GM21786 (cell line): ENCODE results near the gene SLC43A2.
"Not testable (repeated sequence)": the region's sequence is repeated elsewhere in the genome, so short reads cannot be mapped to it uniquely, and the experiment has no call there.

Experiments used
- ATAC-seq: cut with Tn5 transposase; IDR thresholded peaks from one replicate; pipeline ENCODE4 v1.9.1; 2021; ENCODE audit not compliant: unreplicated experiment

The SLC43A2 gene

GRCh38 chr17:1627982-1628855 lies at the start of gene SLC43A2:
Gene SLC43A2 (minus strand): TSS chr17:1628834. CDS start chr17:1627874, 960 bp downstream.
- ATAC-seq, result peak; percentile 53

DNA sequence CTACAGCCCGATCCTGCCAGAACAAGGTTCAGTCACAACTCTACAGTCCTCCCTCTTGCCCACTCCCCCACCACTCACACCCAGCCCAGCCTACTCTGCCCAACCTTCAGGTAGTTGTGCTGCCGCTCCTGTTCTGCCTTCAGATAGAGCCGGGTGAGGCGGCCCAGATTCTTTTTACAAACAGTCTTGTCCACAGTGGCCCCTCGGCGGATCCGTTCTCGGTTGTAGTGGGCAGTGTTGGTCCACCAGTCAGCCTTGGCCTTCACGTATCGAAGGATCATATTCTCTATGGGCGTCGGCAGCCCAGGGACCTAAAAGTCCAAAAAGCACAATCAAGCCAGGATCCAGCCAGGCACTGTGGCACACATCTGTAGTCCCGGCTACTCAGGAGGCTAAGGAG lies 47.8 kb upstream of the SLC43A2 start:
- no peak for ATAC-seq

- ATAC-seq, result no peak
Measured at GRCh38 chr17:1673041-1673785, 44.6 kb upstream of the SLC43A2 start.

DNA sequence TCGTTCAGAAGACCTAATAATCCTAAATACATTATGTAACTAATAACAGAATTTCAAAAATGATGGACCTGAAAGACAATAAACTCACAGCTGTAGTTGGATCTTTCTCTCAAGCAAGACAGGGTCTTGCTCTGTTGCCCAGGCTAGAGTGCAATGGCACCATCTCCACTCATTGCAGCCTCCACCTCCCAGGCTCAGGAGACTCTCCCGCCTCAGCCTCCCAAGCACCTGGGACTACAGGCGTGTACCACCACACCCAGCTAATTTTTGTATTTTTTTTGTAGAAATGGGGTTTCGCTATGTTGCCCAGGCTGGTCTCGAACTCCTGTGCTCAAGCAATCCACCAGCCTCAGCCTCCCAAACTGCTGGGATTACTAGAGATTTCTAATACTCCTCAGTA lies 35.3 kb upstream of the SLC43A2 start:
- not testable (repeated sequence) for ATAC-seq

DNA sequence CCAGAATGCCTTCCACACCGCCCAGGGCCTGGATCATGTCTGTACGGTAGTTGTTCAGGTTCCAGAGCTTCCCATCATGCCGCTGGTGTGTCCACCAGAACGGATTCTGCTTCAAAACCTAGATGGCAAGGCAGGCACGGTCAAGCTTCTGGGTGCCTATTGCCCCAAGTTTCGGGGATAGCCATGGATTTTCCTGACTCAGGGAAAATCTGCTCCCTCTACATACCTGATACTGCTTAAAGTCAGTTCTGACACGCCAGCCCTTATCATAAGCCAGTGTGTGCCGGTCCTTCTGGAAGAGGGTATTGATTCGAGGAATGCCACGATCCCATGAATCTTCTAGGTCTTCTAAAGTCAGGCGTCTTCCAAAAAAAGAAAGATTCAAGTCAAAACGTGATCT lies 32.4 kb upstream of the SLC43A2 start:
- ATAC-seq, result no peak

DNA sequence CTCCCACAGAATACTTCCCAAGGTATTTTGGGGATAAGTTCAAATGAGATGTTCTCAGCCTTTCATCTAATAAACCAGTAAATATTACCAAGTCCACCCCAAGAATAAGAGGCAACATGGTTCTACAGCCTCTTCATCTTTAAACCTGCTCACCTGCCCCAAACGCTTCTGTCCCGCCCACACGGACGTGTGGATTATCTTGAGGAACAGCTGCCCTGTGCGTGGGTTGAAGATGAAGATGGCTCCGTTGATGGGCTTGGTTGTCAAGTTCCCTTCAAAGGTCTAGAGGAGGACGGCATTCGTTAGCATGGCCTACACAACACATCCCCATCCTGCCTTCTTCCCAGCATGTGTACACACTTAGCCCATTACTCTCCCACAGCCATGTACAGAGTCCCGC lies 29.5 kb upstream of the SLC43A2 start:
- ATAC-seq, result no peak

GRCh38 chr17:1653735-1654134 lies 25.1 kb upstream of the SLC43A2 start:
- no peak for ATAC-seq

DNA sequence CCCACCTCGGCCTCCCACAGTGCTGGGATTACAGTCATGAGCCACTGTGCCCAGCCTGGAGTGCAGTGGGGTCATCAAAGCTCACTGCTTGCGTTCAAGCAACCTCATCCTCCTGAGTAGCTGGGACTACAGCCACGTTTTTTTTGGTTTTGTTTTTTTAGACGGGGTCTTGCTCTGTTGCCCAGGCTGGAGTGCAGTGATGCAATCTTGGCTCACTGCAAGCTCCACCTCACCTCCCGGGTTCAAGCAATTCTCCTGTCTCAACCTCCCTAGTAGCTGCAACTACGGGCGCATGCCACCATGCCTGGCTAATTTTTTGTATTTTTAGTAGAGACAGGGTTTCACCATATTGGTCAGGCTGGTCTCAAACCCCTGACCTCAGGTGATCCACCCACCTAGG lies 24.2 kb upstream of the SLC43A2 start:
- ATAC-seq, result not testable (repeated sequence)

- no peak for ATAC-seq
Measured at GRCh38 chr17:1651559-1651844, 22.9 kb upstream of the SLC43A2 start.

DNA sequence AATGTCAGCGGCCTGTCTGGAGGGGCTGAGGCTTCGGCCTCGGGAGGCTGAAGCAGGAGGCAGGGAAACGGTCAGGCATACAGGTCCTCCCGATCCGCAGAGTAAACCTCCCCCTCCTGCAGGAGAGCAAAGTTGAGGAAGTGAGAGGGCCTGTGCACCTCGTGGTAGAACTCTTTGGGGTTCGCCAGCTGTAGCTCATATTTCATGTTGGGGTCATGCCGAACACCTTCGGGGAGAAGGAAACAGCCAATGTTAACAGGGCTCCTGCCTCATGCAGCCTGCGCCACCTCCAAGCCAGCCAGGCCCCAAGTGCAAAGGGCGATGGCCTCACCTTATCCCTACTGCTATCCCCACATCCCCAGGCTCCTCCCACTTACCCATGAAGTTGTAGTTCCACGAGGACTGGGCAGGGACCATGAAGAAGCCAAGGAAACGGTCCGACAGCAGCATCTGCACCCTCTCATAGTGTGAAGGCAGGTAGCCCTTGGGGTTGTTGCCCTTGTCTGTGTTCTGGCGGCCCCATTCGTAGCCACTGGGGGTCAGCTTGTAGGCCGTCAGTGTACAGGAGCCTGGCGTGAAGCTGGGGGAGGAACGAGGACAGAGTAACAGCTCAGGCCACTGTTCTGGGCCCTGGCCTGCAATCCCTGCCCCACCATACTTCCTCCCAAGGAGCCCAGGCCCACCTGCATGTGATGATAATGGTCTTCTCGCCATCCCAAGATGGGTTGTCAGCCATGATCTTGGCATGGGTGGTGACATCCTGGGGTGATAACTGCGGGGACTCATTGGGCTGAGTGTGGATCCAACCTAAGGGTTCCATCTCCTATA lies 22.3 kb upstream of the SLC43A2 start:
- no peak for ATAC-seq

- ATAC-seq, result no peak
Measured at GRCh38 chr17:1649844-1650501, 21.3 kb upstream of the SLC43A2 start, which contains the start of gene RILP. Gene RILP (minus strand): TSS chr17:1649866. CDS start chr17:1649804, 62 bp downstream.

- peak; percentile 53 for ATAC-seq
Measured at GRCh38 chr17:1648963-1649843, 20.6 kb upstream of the SLC43A2 start.

DNA sequence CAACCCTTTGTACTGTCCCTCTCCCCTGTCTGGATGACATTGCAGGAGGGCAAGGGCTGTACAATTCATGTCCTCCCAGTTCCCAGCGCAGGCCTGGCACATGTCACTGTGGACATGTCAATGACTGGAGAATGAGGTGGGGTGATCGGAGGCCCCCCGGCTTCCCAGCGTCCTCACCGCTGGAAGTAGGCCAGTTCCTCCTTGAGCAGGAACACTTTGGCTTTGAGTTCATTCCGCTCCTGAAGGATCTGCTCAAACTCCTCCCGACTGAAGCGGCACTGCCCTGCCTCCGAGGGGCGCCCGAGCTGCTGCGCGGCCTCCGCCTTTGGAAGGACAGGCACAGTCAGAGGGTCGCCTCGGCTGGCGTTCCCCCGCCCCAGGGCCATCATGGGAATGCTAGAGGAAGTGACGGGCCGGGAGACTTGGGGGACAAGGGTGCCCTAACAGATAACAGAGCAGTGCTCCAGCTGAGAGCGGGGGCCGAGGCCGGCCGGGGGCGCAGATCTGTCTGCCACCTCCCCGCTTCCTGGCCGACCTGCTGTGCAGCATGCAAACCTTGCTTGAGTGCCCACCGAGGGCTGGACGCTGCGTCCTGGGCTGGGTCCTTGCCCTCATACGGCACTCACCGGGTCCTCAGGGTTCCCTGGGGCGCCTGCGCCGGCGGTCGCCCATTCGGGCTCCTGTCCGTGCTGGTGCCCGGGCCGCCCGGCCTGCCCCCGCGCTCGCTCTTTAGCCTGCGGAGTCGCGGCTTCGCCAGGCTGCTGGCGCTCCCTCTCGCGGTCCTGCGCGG lies 19.7 kb upstream of the SLC43A2 start:
- ATAC-seq, result peak; percentile 10

GRCh38 chr17:1647802-1648171 lies 19.2 kb upstream of the SLC43A2 start:
- ATAC-seq, result no peak

GRCh38 chr17:1646199-1646875 lies 17.7 kb upstream of the SLC43A2 start:
- ATAC-seq, result no peak

GRCh38 chr17:1645207-1646171 lies 16.9 kb upstream of the SLC43A2 start, which contains the start of gene SCARF1:
Gene SCARF1 (minus strand): TSS chr17:1645732. CDS start chr17:1645697, 35 bp downstream.
- ATAC-seq, result no peak

DNA sequence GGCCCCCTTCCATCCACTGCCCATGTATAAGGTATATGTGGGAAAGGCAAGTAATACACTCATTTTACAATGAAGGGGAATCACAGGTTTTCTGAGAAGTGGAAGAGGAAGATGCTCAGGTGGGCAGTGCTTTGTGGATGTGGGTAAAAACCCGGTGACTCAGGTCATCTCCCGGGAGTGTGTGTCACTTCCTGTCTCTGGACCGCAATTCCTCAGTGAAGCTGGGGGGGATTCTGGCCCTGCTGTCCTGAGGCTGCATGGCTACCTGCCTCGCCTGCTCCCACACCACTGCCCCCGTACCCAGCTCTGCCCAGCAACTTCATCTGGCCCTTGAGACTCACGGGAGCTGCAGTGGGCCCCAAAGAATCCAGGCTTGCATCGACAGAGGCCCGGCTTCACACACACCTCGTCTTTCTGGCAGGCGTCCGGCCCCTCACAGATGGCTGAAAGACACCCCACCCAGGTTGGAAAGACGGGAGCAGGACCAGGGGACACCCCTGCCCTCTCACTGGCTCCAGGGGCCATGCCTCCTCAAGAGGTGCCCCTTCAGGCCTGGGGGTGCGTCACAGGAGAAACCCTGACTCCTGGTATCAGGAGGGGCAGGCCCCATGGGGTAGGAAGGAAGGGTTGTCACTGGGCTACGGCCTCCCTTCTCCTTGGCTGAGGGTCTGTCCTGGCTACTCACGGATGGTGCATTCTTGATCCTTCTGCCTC lies 16.0 kb upstream of the SLC43A2 start:
- no peak for ATAC-seq
